HCT116 (cell line): ENCODE measurements around the gene CD44.

ENCODE experiments used
- FOSL1 ChIP-seq: IDR thresholded peaks from 2 replicates; pipeline ENCODE4 v1.6.1; 2012; ENCODE audit warnings: low read depth
- POLR2A ChIP-seq: IDR thresholded peaks from 2 replicates; pipeline ENCODE4 v1.7.0; 2011; ENCODE audit warnings: borderline replicate concordance; ENCODE audit not compliant: insufficient read depth, insufficient read length; ENCODE audit errors: extremely low read depth
- SIN3A ChIP-seq: IDR thresholded peaks from 2 replicates; pipeline ENCODE4 v1.6.1; 2012; ENCODE audit warnings: low read depth

GRCh38 chr11:35197292-35197691, 58.3 kb downstream of the CD44 start:
- TF ChIP-seq SIN3A (no peak), FOSL1 (no peak), POLR2A (no peak)
